Forelimb muscle (tissue), 1 donor: ENCODE data around the gene SLIT1. TPM values are rescaled to one million over a fixed set of nuclear protein-coding genes. Genes with fewer than 3 reads are reported as not detected.

Experiments used
- DNase-seq: peaks from one replicate; pipeline ENCODE4 v3.0.0-alpha.2; 2013; ENCODE audit warnings: low read depth
- polyA plus RNA-seq: library from polyadenylated mRNA; unstranded; fragments of 120-200 nt; gene quantifications from one replicate; pipeline ENCODE4 v1.2.1, GENCODE V29; 2013; ENCODE audit not compliant: insufficient read length

The SLIT1 gene
- polyA plus RNA-seq, 1 donor = 0.70 TPM

DNA sequence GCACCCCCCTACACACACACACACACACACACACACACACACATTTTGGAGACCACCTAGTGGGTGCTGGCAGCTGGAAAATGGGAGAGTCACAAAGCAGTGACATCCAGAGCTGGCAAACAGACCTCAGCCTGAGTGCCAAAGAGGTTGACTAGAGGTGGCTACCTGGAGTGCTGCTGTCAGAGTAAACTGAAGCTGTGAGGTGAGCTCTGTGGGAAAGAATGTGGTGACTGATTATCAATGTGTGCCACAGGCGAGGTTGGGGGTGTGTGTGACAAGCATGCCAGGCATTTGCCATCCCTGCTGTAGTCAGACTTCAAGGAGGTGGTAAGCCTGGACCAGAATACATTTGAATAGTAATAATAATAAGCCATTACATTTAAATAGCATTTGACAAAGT, 120.6 kb downstream of the SLIT1 start:
- no peak for DNase-seq

DNA sequence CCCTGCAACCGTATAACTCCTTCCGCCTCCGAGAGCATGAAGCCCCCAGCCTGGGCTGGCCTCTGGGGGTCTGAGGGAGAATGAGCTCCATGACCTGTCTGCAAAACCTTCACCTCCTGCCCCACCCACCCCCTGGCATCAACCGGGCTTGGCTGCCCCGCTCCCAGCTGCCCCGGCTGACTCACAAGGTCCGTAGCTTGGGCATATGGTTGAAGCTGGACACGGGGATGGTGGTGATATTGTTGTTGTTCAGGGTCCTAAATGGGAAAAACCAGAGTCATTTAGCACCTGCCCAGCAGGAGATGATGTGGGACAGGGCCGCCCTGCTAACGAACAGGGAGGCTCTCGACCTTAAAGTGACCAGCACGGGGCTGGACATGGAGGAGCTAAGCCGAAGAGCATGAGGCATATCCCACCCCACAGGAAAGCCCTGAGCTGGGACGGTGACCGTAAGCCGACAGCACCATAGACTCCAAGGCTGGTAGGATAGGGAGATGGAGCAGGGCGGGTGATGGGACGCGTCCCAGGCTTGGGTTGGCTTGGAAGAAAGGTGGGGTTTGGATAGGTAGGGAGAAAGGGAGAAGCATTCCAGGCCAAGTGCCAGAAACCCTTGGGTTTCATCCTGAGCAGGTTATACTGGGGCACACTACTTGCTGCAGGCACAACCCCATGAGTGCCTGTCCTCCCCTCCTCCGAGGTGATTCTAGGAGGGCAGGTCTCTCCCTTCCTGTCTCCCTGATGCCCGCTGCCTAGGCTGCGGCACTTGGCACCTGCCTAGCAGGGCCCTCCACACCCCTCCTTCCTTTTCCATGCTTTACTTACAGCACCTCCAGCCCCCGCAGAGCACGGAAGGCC, 121.5 kb downstream of the SLIT1 start:
- DNase-seq = no peak

DNA sequence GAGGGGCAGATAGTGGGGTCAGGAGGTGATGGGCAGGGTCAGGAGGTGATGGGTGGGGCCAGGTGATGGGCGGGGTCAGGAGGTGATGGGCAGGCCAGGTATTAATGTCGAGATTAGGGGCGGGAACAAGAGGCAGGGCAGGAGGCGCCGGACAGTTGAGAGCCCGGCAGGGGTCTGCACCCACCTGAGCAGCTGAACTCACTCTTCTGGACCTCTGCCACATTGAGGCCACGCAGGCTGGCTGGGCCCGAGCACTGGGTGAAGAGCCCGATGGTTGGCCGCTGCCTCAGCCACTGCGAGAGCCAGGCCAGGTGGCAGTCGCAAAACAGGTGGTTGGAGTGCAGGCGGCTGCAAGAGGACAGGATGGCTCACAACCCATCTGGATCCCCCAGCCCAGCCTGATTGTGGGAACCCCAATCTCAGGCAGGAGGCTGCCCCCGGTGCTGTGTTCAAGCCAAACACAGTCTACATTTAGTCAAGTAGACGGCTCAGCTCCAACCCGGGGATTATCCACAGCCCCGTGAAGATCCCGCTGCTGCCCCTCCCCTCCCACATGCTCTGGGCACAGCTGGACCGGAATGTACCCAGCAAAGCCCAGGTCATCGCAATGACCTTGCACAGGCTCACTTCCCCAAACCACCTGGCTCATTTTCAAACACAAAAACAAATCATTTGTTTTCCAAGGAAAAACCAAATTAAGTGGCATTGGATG, 122.3 kb downstream of the SLIT1 start:
- DNase-seq = no peak

DNA sequence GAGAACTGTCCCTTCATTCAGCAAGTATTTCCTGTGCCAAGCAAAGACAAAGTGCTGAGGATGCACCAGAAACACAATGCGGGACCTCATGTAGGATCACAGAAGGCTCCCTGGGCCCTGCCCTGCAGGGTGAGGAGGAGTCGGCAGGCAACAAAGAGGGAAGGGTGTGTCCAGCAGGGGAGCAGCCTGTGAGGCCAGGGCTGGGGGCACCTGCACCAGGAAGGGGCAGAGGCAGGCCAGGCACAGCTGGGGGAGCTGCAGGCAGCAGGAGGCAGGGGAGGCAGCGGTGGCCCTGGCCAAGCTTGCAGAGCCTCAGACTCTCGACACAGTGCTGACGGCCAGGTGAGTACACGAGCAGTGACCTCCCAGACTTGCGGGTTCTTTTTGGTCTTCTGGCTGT, 123.3 kb downstream of the SLIT1 start:
- no peak for DNase-seq

DNA sequence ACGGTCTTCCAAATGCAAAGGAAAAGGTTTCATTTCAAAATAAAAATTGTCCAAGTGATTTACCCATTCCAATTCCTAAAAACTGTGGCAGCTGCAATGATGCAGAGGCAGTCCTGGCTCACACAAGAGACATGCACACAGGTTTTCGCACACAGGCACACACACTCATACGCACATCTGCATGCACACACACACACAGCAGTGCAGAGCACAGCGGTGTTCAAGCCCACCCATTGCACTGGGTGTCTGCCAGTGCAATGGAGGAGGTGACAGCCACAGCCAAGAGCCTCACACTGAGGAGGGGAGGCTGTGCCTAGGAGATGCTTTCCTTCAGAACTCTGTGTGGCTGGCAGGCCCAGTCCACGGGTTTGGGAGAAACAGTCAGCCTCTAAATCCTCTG, 123.7 kb downstream of the SLIT1 start:
- no peak for DNase-seq

DNA sequence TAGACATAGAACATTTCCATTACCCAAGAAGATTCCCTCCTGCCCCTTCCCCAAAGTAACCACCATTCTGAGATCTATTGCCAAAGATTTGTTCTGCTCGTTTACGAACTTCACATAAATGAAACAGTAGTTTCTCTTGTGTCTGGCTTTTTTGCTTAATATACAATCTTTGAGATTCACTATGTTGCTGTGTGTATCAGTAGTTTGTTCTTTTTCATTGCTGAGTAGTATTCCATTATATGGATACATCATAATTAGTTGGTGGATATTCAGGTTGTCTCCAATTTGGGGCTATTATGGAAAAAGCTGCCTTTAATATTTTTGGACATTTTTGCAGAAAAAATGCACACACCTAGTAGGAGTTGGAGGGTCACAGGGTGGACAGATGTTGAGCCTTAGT, 124.3 kb downstream of the SLIT1 start:
- DNase-seq = no peak

DNA sequence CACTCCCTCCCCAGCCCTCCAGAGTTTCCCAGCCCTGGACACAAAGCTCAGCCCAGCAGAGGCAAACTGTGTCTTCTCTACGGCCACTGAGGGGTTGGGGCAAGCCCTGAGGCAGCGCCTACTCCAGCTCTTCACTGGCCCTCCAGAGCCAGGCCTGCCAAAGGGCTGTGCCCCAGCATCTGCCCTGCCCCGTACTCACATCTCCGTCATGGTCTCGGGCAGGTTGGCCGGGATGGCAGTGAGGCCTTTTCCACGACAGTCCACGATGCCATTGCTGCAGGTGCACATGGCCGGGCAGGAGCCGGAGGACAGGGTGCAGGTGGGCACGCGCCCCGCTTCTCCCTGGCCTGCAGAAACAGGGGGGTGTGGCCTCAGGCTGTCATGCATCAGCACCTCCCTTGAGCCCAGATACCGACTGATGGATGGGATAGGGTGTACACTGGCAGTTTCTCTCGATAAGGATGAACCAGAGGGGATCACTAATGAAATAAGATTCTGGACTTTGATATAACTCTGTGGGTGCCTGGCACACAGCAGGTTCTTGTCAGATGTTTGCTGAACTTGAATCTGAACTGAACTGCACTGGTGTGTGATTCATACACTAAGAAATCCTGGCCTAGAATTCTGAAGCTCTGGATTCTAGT, 125.2 kb downstream of the SLIT1 start:
- DNase-seq = no peak

DNA sequence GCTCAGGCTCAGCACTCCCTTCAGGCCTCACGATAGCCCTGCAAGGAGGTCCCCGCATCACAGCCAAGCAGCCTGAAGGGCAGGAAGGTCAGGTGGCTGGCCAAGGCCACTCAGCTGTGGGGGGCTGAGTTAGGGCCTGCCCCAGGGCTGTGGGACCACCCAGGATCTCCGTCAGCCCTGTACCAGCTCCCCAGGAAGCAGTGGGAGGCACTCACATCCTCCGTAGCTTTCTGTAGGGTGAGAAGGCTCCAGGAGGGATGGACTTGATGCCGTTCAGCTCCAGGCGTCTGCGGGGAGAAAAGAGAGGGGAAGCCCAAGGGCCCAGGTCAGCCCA, 125.9 kb downstream of the SLIT1 start:
- no peak for DNase-seq

DNA sequence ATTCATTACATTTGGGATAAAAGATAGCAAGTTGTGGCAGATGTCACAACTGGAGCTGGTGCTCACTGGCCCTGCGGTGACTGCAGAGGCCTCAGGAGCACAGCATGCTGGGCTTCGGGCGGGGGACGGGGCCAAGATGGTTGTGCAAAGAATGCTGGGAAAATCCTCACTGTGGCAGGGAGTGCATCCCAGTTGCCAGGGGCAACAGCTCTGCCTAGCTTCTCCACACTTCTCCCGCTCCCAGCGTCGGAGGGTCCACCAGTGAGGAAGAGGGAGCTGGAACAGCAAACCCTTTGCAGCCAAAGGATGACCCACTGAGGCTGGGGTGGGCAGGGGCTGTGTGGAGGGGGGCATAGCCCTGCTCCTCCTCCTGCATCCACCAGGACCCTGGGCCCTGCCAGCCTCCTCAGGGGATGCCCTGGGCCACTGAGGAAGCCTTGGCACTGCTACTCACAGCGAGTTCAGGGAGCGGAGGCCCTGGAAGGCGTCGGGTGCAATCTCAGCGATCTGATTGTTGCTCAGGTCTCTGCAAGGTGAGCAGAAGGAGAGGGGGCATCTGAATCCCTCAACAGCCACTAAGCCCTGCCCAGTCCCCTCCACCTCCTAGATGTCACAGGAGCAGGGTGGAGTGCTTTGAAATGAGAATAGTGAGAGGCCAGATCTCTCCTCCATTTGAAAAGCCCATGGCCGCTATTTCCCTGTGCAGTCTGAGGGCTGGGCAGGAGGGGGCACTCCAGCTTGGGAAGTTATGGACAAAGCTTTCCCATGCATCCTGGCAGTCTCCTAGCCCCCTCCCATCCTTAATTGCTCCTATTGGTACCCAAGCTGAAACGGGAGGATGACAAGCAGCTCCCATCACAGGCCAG, 126.5 kb downstream of the SLIT1 start:
- no peak for DNase-seq

DNA sequence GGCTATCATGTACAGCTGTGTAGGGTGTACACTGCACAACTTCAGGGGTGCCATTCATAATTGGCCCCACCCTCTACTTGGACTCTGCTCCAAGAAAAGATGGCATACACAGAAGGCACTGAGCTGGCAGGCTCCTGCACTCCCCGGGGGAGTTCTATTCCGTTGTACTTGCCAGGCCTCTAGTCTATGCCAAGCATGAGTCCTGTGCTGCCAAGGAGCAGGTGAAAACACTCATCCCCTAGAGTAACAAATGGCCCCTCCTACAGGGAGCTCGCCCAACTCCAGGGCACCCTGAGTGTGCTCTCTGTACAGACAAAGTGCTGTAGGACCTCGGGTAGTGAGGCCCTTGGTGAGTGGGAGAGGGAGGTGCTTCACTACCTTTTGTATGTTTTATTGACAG, 127.2 kb downstream of the SLIT1 start:
- DNase-seq = no peak

DNA sequence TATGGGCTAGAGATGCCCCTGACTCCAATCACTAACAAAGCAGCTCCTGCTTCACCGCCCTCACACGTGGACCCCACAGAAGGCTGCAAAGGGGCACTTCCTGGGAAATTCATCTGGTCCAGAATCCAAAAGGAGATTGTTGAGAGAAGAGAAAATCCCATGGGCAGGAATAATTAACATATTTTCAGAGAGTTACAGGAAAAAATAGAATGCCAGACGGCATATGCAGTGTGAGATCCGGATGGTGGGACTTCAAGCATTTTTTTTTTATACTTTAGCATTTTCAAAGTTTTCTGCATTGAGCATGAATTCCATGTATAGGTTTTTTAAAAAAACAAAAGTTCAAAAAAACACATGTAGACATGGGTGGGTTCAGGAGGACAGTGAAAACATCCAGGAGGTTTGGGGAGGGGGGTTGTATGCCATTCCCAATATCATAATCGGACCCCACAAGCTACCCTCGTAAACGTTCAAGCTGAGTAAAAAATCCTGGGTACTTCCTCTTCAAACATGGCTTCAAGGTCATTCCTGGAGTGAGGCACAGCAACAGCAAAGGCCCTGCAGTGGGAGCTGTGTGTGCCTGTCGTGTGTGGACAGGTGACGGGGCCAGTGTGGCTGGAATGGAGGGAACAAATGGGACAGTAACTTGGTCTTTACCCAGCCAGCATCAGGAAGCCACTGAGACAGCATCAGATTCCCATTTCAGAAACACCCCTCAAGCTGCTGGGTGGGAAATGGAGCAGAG, 128.1 kb downstream of the SLIT1 start:
- no peak for DNase-seq

DNA sequence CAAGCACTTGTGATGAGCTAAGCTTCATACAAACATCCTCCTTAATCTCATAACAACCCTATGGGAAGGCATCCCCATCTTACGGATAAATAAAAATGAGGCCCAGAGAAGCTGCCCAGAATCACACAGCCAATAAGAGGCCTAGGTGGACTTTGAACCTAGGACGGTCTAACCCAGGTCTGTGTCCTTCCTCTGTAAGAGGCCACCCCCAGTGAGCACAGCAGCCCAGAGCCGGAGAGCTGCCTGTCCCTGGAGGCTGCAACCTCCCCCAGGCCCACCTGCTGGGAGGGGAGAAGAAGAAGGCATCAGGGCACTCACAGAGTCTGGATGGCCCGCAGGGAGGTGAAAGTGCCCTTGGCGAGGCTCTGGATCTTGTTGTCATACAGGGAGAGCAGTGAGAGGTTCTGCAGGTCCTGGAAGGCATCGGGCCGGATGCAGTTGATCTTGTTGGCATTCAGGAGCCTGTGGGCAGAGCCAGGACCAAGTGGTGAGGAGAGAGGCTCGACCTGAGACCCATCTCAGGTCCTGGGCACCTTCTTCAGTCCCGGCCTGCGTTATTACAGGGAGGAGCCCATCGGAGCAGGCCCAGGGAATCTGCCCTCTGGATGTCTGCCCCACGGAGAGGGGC, 129.6 kb downstream of the SLIT1 start:
- no peak for DNase-seq

DNA sequence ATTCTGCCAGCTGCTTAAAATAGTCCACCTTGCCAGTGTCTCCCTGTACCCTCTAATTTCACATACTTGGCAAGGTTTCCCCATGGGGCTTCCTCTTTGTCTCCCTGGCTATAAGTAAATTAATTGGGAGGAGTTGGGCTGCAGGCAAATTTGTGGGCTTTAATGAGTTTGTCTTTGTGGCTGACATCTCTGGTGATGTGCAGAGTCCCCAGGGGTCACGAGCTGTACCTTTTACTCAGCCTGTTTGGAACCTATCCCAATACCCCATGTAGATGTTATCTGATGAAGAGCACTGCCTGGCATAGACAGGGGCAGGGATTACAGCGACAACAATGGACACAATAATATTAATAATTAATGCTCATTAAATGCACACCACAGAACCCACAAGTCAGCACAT, 132.5 kb downstream of the SLIT1 start:
- DNase-seq = no peak

DNA sequence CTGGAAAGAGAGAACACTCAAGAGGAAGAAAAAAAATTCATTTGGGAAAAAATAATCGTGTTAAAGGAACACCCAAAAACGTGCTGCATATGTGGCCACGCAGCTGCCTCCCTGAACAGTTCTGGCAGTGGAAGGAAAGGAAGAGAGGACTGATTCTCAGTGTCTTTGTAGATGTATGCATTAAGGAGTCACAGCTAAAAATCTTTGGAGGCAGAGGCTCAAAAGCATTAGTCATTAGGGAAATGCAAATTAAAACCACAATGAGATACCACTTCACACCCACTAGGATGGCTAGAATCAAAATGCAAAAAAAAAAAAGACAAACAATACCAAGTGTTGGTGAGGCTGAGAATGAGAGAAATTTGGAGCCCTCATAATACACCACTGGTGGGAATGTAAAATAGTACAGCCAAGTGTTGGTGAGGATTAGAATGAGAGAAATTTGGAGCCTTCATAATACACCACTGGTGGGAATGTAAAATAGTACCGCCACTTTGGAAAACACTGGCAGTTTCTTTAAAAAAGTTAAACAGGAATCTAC, 134.7 kb downstream of the SLIT1 start:
- DNase-seq = no peak

DNA sequence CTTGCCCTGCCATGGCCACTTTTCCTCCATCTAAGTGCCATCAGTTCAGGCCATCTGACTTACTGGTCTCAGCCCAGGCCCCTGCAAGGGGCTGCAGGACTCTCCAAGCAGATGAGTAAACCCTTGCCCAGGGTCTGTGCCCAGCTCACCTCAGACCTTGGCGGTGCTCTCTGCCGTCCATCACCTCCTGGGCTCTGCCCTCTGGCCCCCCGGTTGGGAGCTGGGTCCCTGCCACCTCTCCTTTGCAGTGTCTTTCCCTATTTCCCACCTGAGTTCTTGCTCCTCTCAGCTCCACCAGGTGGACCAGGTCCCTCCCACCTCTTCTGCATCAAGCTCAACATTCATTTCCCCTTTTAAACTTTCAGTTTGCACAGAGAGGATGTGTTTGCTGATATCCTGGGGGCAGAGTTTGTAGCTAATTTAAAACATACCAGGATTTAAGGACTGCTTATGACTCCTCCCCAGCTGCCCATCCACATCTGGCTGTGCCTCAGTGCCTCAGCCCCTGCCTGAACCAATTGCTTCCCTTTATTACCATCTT, 135.5 kb downstream of the SLIT1 start:
- DNase-seq = no peak

DNA sequence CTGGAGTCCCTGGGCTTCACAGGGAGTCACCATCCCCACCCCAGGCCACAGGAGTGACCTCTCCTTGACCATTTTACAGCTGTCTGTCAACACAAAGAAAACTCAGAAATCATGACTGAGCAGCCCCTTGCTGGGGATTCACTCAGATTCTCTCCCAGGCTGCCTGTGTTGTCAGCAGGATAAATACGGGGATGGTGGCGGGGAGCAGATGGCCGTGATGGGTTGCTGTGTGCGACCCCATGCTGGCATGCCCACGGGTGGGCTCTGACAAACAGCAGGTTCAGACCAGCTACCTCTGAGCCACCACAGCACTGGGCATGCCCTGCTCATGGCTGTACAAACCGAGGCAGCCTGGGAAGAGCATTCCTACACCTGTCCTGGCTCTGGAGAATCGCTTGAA, 136.1 kb downstream of the SLIT1 start:
- DNase-seq = no peak

DNA sequence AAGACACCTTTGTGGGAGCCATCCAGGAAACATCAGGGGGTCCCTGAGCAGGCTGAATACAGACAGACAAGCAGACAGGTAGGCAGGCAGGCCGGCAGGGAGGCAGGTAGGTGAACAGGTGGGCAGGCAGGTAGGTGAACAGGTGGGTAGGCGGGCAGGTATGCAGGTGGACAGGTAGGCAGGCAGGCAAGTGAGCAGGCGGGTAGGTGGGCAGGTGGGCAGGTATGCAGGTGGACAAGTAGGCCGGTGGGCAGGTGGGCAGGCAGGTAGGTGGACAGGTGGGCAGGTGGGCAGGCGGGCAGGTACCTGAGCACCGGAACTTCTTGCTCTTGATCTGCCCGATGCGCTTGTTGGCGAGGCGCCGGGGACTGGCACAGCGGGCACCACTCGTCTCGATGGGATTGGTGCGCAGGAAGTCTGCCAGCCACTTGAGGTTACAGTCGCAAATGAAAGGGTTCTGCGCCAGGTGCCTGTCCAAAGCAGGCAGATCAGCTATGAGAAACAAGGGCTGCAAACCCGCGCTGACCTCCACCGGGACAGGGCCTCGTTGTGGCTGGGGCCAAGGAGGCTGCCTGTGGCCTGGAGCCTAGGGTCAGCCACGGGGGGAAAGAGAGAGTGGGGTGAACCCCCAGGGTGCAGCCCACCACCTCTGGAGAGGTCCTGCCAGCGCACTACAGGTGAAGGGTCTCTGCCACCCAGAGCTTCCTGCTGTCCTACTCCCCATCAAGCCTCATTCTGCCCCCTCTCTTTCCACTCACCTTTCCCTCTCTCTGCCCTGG, 136.9 kb downstream of the SLIT1 start:
- DNase-seq = no peak

DNA sequence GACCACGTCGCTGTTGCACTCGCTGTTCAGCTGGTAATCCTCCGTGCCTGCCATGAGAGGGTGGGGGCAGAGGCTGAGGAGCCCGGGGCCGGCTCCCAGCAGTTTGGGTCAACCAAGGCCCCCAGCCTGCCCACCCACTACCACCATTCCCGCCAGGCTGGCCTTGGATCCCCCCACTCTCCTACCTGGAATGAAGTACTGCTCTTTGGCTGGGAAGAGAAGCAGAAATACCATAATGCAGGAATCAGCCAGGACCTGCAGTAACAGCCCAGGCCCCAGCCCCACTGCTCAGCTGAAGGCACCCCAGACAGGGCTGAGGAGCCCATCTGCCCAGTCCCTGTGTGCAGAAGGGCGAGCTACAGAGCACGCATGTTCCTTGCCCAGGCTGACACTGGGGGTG, 138.0 kb downstream of the SLIT1 start:
- DNase-seq = no peak

DNA sequence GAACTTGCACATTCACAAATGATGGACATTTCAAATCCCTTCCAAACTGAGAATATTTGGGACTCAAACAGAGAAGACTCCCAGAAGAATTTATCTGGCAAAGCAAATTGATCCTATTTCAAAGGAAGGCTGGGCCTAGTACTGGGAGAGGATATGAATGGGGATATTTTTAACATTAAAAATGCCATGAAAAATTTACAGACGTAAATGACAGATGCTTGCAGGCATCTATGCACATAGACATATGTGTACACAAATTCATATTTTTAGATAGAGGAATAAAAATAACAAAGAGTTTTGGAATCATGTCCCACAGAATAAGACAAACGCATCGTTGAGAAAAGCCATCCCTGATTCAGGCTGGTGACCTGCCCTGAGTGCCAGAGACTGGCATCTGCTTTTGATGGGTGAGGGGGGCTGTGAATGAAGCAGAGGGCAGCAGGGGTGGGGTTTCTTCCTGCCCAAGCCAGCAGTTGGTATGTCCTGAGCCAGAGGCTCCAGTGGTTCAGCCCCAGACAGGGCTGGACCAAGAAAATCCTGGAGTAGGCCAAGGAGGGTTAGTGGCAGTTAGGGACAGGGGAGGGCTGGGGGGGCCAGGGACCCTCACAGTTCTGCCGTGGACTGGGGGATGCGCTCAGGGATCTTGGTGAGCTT, 138.5 kb downstream of the SLIT1 start:
- no peak for DNase-seq
